OCI-LY1 (cell line): ENCODE data around the gene ZFPM1.

Experiments used
- CTCF ChIP-seq: fragments of 200-600 bp; sonication (generic), shearing (Covaris generic); IDR thresholded peaks from 2 replicates; pipeline ENCODE4 v1.5.1; 2017; ENCODE audit warnings: mild to moderate bottlenecking, antibody characterized with exemption, low read length, moderate library complexity, mixed read lengths
- EZH2 ChIP-seq: fragments of 200-600 bp; sonication (generic), shearing (Covaris generic); IDR thresholded peaks from 2 replicates; pipeline ENCODE4 v1.8.0; 2017; ENCODE audit warnings: borderline replicate concordance, mixed run types, mild to moderate bottlenecking, antibody characterized with exemption, low read length, moderate library complexity, mixed read lengths

GRCh38 chr16:88585269-88585668, 132.2 kb downstream of the ZFPM1 start:
- TF ChIP-seq CTCF (no peak), EZH2 (no peak)
